SIG-M5 treated with dmso at 0.1 percent for 504 hours (cell line): ENCODE measurements around the gene KIAA0513.
A peak's percentile ranks its signal among the peaks of the same experiment; 100 is the strongest.
"Not testable (repeated sequence)": the region's sequence is repeated elsewhere in the genome, so short reads cannot be mapped to it uniquely, and the experiment has no call there.

Experiments used
- DNase-seq: peaks from one replicate; lab custom pipeline; 2025; ENCODE audit not compliant: unreplicated experiment; lab: John Stamatoyannopoulos, UW

The KIAA0513 gene

DNA sequence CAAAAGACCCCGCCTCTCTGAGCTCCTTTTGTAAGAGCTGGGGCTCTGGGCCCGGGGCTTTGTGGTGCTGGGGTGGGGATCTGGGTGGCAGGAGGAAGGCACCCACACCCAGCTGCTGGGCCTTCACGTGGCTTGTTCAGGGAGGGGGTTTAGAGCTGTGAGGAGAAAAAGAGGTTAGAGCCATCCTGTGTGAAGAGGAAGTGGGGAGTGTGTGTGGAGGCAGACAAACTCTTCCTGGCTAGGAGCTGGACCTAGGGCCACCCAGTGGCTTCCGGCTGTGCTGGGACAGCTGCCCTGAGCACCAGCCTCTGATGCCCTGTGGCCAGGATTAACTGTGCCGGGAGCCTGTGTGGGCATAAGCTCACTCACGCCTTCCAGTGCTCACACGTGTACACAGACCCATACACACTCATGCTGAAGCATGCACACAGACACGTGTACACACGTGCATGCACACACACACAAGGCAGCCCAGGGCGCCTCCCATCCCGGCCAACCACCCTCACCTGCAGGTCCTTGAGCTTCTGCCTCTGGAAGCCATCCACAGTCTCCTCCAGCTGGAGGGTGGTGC, 77.3 kb downstream of the KIAA0513 start:
- peak; percentile 10 for DNase-seq

DNA sequence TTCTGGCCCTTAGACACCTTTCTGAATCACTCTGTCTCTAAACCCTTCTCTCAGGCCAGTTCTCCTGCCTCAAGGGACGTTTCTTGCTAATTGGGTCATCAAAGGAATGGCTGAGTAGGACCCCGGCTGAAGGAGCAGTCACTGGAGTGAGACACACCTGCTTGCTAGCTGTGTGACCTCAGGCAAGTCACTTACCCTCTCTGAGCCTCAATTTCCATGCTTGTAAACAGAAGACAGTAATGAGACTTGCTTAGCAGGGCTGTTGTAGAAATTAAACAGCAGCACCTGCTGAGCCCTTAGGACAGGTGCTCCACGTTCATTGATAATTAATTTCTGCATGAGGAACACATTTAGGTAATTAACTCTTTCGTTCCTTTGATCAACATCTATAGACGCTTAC, 77.9 kb downstream of the KIAA0513 start:
- DNase-seq, result no peak

DNA sequence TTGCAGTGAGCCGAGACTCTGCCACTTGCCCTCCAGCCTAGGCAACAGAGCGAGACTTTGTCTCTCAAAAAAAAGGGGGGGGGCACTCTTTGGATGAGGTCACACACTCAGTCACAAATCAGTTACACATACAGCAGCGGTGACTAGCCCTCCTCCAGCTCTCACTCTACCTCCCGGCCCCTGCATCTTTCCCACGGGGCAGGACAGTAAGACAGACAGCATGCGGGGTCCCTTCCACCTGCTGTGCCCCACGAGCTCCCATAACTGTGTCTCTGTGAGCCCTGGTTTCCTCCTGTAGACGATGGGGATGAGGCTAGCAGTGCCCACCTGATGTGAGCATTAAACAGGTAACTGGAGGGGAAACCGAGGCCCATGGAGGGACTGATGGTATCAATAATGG, 79.5 kb downstream of the KIAA0513 start:
- DNase-seq, result no peak

- DNase-seq, result no peak
Observed at GRCh38 chr16:85107532-85107931, 79.9 kb downstream of the KIAA0513 start.

GRCh38 chr16:85110105-85110504, 82.5 kb downstream of the KIAA0513 start:
- no peak for DNase-seq

- DNase-seq, result no peak
Observed at GRCh38 chr16:85111184-85111583, 83.6 kb downstream of the KIAA0513 start.

GRCh38 chr16:85112364-85112763, 84.8 kb downstream of the KIAA0513 start, which contains the start of gene CIBAR2:
Gene CIBAR2 (minus strand): TSS chr16:85112472. CDS start chr16:85112352, 120 bp downstream.
- DNase-seq, result no peak

DNA sequence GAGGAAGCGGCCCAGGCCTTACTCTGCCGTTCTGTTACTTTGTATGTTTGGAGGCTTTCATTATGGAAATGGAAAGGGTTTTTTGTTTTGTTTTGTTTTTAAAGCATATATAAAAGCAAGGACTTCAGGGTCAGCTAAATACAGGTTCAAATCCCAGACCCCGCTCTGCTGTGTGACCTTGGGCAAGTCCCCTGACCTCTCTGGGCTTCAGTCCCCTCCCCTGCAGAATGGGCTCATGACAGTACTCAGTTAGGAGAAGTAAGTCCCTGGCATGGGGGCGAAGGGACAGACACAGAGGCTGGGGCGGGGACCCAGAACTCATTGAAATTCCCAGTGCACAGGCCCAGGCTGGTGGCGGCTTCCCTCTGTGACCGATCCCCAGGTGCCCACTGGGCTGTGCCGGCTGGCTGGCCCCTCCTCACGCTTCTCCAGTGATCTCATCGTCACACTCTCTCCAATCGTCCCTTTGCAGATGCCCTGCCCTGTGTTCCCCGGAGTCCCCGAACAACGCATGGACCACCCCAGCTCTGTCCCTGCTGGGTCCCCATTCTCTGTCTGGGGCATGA, 85.7 kb downstream of the KIAA0513 start:
- DNase-seq, result no peak

- no peak for DNase-seq
Observed at GRCh38 chr16:85113913-85114312, 86.3 kb downstream of the KIAA0513 start.

DNA sequence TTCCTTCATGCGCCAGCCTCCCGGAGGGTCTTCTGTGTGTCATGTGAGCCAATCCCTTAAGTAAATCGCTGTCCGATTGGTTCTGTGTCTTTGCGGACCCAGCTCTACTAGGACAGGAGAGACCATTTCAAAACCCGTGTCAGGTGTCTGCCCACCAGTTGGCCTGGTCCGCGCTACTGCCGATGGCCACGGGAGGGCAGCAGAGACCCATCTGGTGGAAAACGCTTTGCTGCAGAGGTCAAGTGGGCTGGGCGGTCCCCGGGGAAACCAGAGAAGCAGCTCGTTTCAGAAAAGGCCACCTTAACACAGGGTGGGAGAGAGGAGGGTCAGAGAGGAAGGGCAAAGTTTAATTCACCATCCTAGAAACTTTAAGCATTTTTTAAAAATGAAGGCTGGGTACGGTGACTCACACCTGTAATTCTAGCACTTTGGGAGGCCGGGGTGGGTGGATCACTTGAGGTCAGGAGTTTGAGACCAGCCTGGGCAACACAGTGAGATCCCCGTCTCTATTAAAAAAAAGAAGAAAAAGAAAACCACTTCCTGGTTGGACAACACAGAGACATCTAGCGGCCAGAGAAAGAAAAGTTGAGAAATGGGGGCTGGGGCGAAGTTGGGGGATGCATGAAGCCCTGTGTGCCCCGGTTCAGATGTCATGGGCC, 87.4 kb downstream of the KIAA0513 start:
- DNase-seq, result peak; percentile 75

DNA sequence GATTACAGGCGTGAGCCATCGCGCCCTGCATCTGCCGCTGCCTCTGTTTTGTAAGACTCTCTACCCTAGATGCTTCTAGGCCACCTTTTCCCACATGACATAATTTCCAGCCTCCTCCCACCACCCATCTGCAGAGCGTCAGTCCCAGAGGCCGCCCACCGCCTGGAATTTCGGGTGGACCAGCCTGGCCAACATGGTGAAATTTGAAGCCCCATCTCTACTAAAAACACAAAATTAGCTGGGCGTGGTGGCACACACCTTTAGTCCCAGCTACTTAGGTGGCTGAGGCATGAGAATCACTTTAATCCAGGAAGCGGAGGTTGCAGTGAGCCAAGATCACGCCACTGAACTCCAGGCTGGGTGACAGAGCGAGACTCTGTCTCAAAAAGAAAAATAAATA, 89.8 kb downstream of the KIAA0513 start:
- no peak for DNase-seq

DNA sequence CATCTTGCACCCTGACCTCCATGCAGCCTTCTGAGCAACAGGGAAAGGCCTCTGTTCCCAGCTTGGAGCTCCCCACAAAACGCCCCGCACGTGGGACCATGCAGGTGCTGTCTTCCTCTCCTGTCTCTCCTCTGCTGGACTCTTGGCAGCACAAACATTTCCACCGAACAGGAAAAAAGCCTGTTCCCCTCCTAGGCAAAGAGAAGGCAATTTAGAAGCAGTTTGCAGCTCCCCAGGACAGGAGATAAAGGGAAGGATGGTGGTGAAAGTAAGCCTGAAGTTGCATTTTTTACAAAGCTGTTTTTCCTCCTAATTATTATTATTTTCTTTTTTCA, 92.4 kb downstream of the KIAA0513 start:
- no peak for DNase-seq

DNA sequence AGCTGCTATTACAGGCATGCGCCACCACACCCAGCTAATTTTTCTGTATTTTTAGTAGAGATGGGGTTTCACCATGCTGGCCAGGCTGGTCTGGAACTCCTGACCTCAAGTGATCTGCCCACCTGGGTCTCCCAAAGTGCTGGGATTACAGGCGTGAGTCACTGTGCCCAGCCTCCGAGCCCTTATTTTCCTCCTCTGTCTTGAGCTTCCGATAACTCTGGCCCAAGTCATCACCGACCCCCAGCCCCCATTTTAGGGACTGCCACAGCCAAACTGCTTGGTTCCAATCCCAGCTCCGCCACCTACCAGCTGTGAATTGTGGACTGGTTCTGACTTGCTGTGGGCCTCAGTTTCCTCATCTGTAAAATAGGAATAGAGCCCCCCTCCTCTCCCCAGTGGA, 95.8 kb downstream of the KIAA0513 start:
- DNase-seq, result not testable (repeated sequence)

GRCh38 chr16:85123891-85124635, 96.5 kb downstream of the KIAA0513 start:
- DNase-seq, result no peak

- DNase-seq, result no peak
Observed at GRCh38 chr16:85124636-85125346, 97.2 kb downstream of the KIAA0513 start.

GRCh38 chr16:85125570-85126393, 98.2 kb downstream of the KIAA0513 start:
- DNase-seq, result no peak

DNA sequence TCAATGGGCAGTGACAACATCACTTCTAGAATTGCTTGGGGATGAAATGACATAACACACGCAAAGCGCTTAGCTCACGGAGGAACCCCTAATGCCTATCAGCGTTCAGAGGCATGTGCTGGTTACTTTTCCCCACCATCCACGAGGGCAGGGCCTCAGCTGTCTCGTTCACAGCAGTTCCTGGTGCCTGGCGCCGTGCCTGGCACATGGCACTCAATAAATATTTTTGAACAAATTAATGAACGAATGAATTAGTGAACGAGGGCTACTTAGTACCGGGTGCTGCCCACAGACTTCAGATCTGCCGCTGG, 98.8 kb downstream of the KIAA0513 start:
- no peak for DNase-seq

- no peak for DNase-seq
Observed at GRCh38 chr16:85126705-85127378, 99.2 kb downstream of the KIAA0513 start.

- no peak for DNase-seq
Observed at GRCh38 chr16:85127379-85127723, 99.8 kb downstream of the KIAA0513 start.
